HG02798 (cell line): ENCODE measurements around the gene SCGB1A1.
"Not testable (repeated sequence)": the region's sequence is repeated elsewhere in the genome, so short reads cannot be mapped to it uniquely, and the experiment has no call there.

ENCODE experiments used
- ATAC-seq: cut with Tn5 transposase; IDR thresholded peaks from one replicate; pipeline ENCODE4 v1.9.1; 2021; ENCODE audit warnings: mild to moderate bottlenecking; ENCODE audit not compliant: unreplicated experiment, poor library complexity

SCGB1A1 gene, protein sequence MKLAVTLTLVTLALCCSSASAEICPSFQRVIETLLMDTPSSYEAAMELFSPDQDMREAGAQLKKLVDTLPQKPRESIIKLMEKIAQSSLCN

DNA sequence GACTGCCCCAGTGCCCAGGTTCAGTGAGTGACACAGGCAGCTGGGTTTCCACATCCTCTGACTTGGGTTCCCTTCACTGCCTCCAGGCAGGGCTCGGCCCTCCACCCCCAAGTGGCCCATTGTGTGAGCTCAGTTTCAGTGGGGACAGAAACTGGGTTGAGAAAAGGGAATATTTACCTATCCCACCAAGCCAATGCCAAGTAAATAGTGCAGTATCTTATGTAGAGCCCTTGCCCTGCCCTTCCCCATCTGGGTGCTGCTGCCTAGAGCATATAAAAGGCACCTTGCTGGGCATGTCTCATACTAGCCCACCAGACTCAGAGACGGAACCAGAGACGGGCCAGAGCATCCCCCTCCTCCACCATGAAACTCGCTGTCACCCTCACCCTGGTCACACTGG, at the start of gene SCGB1A1:
Gene SCGB1A1, plus strand, starts transcription at position 301 of the 400 bp plus-strand sequence. Its CDS starts 63 bp downstream, at position 364.
- no peak for ATAC-seq

GRCh38 chr11:62370743-62371440, 47.9 kb upstream of the SCGB1A1 start:
- no peak for ATAC-seq

DNA sequence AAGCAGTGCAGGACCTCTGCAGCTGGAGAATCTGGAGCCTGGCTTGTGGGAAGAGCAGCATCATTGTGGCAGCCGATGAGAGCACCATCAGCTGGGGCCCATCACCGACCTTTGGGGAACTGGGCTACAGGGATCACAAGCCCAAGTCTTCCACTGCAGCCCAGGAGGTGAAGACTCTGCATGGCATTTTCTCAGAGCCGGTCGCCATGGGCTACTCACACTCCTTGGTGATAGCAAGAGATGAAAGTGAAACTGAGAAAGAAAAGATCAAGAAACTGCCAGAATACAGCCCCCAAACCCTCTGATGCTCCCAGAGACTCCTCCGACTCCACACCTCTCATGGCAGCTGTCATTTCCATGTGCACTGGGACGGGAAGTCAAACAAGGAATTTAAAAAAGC, 46.0 kb upstream of the SCGB1A1 start:
- ATAC-seq = no peak

- no peak for ATAC-seq
Measured at GRCh38 chr11:62373464-62374119, 45.2 kb upstream of the SCGB1A1 start.

GRCh38 chr11:62374801-62375200, 44.0 kb upstream of the SCGB1A1 start:
- ATAC-seq = no peak

DNA sequence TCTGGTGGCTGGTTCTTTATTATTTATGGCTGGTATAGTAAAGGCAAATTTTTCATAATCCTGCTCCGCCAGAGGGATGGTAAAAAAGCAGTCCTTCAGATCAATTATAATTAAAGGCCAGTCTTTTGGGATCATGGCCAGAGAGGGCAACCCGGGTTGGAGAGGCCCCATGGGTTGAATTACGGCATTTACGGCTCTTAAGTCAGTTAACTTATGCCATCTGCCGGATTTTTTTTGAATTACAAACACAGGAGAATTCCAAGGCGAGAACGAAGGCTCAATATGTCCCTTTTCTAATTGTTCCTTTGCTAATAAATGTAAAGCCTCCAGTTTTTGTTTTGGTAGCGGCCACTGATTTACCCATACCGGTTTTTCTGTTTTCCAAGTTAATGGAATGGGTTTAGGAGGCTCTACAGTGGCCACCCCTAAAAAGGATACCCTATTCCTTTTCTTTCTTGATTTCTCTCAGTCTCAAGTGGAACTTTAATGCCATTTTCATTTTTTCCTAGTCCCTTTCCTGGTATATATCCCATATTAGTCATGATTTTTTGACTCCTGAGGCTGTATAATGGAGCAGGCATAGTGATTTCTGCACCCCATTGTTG, 40.3 kb upstream of the SCGB1A1 start:
- not testable (repeated sequence) for ATAC-seq

GRCh38 chr11:62379586-62379985, 39.2 kb upstream of the SCGB1A1 start:
- not testable (repeated sequence) for ATAC-seq

DNA sequence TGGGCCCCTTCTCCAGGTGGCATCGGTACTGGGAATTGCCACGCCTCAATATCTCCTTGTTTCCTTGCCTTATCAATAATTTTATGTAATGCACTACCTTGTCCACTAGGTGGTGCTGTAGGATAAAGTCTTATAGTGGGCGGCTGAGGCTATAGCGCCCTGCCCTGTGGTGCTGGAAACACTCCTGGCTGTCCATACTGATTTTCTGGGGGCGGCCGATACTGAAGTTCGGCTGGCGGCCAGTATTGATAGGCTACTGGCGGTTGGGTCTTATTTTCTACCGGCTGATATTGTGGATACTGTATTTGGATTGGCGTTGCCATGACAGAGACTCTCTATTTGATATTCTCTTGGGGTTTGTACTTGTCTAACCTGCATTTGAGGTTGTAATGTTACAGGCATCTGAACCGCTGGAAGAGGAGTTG, 38.0 kb upstream of the SCGB1A1 start:
- not testable (repeated sequence) for ATAC-seq

DNA sequence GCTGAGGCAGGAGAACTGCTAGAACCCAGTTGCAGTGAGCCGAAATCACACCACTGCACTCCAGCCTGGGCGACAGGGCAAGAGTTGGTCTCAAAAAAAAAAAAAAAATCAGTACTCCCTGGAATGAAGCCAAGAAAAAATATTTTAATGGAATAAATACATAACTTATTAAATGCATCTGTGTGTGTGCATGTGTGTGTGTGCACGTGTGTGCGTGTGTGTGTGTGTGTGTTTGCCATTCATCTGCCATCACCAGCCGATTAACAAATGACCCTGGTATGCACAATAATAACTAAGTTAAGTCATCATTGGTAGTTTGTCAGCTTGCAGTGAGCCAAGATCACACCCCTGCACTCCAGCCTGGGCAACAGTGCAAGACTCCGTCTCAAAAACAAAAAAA, 35.0 kb upstream of the SCGB1A1 start:
- no peak for ATAC-seq

DNA sequence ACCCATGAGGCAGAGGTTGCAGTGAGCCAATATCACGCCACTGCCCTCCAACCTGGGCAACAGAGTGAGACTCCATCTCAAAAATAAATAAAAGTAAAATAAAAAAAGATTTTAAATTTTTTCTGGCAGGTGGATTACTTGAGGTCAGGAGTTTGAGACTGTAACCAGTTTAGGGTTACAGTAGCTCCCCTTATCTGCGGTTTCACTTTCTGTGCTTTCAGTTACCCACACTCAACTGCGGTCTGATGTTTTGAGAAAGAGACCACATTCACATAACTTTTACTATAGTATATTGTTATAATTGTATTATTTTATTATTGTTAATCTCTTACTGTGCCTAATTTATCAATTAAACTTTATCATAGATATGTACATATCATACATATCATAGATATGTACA, 32.8 kb upstream of the SCGB1A1 start:
- not testable (repeated sequence) for ATAC-seq

DNA sequence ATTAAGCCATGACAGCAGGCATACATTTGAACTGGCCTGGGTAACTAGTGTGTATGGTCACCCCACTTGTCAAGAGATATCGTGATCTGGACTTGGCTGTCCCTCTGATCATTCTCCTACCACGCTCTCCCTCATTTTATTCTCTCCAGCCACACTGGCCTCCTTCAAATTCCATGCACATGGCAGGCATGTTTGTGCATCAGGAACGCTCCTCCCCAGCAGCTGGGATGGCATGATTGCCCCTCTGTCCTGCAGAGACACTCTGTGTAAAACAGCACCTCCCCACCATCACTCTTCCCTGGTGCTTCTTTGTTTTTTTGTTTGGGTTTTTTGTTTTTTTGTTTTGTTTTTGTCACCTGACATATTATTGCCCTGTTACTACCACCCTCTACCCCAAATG, 31.5 kb upstream of the SCGB1A1 start:
- ATAC-seq = no peak

- ATAC-seq = no peak
Measured at GRCh38 chr11:62388999-62389398, 29.8 kb upstream of the SCGB1A1 start.

- ATAC-seq = no peak
Measured at GRCh38 chr11:62390237-62390636, 28.6 kb upstream of the SCGB1A1 start.

DNA sequence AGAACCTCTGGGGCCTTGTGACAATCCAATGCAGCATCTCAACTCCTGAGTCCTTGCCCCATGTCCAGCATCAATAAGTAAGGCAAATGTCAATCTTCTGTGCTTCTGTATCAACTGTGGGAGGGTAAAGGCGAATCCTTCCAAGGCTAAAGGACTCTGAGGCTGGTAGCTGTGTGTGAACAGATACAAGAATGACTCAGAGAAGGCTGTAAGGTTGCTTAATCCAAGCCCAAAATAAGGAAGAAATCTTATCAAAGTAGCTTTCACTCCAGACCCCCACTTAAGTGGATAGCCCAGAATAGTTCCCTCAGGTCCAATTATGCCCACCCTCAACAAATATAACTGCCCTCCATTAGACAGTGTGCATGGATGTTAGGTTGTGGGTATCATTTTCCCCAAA, 28.1 kb upstream of the SCGB1A1 start:
- ATAC-seq = no peak

DNA sequence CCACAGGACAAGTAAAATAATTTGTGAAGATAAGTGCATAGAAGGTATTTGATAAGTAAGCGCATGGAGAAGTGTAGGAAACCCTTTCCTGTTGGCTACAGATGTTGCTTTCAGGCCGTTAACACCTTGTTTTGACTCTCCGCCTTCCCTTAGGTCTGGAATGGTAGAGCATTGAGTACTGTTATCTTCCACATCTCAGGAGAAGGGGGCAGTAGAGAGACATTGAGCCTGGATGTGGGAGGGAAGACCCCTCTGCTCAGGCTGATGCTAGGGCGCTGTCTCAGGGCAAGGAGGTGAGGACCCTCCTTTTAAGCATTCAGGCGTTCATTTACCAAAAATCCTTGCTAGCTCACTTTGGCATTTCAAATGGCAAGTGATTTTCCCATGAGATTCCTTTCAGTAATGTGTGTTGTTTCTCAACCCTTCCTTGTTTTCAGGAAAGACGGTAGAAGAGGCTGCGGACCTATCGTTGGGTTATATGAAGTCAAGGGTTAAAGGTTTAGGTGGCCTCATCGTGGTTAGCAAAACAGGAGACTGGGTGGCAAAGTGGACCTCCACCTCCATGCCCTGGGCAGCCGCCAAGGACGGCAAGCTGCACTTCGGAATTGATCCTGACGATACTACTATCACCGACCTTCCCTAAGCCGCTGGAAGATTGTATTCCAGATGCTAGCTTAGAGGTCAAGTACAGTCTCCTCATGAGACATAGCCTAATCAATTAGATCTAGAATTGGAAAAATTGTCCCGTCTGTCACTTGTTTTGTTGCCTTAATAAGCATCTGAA, 27.0 kb upstream of the SCGB1A1 start:
- ATAC-seq = no peak

- no peak for ATAC-seq
Measured at GRCh38 chr11:62392506-62392905, 26.3 kb upstream of the SCGB1A1 start.

- no peak for ATAC-seq
Measured at GRCh38 chr11:62393061-62393611, 25.7 kb upstream of the SCGB1A1 start.

DNA sequence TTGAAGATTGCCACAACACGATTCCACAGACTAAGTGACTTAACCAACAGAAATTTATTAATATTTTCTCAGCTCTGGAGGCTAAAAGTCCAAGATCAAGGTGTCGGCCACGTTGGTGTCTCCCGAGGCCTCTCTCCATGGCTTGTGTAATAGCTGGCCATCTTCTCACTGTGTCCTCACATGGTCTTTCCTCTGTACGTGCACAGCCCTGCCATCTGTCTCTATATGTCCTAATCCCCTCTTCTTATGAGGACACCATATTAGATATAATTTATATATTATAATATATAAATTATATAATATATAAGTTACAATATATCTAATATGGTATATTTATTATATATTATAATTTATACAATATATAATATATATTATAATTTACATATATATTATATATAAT, 25.1 kb upstream of the SCGB1A1 start:
- no peak for ATAC-seq

GRCh38 chr11:62394825-62395538, 23.9 kb upstream of the SCGB1A1 start:
- no peak for ATAC-seq
